HEK293 (cell line): ENCODE data around the gene TCERG1L.

Experiments used
- ZNF416 ChIP-seq: fragments of 450-650 bp; formaldehyde crosslinking; IDR thresholded peaks from 2 replicates; pipeline ENCODE4 v1.5.1; 2016; ENCODE audit warnings: missing biosample characterization, missing genetic modification characterization
- ZNF843 ChIP-seq: fragments of 450-650 bp; formaldehyde crosslinking; IDR thresholded peaks from 2 replicates; pipeline ENCODE4 v1.5.1; 2016; ENCODE audit warnings: missing biosample characterization, missing genetic modification characterization
- TF ChIP-seq, protein P1 (sequence below): fragments of 450-650 bp; formaldehyde crosslinking; IDR thresholded peaks from 2 replicates; pipeline ENCODE4 v1.5.1; 2016; ENCODE audit warnings: missing biosample characterization, missing genetic modification characterization

DNA sequence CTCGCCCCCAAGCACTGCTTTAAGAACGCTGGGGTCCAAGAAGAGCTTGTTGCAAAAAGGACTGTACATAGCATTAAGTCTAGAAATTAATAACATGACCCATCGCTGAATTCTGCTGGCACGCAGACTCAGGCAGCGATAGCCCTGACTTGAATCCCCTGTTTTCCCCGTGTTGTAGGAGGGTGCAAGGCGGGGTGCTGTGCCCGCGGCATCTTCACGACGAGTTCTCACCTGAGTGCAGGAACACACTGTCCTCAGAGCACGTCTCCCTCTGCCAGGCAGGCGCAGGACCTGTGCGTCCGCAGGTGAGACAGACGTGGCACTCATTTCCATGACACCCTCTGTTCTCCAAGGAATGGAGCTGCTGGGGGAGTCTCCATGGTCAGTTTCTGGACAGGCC, 243.2 kb downstream of the TCERG1L start:
- TF ChIP-seq, protein P1, sequence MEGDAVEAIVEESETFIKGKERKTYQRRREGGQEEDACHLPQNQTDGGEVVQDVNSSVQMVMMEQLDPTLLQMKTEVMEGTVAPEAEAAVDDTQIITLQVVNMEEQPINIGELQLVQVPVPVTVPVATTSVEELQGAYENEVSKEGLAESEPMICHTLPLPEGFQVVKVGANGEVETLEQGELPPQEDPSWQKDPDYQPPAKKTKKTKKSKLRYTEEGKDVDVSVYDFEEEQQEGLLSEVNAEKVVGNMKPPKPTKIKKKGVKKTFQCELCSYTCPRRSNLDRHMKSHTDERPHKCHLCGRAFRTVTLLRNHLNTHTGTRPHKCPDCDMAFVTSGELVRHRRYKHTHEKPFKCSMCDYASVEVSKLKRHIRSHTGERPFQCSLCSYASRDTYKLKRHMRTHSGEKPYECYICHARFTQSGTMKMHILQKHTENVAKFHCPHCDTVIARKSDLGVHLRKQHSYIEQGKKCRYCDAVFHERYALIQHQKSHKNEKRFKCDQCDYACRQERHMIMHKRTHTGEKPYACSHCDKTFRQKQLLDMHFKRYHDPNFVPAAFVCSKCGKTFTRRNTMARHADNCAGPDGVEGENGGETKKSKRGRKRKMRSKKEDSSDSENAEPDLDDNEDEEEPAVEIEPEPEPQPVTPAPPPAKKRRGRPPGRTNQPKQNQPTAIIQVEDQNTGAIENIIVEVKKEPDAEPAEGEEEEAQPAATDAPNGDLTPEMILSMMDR (tag by site-specific recombination): no peak
- TF ChIP-seq ZNF416 (tag by site-specific recombination) (no peak), ZNF843 (tag by site-specific recombination) (no peak)
